ENCODE measurements around the gene ZBTB11. TPM values are rescaled to one million over a fixed set of nuclear protein-coding genes. Genes with fewer than 3 reads are reported as not detected.

Gene ZBTB11
- total and polyA plus RNA-seq, 2 of the 13 experiments (the other 11 are each of a cell fraction or from before 2014, with no cell fraction given): 5.9 to 18.1 TPM

DNA sequence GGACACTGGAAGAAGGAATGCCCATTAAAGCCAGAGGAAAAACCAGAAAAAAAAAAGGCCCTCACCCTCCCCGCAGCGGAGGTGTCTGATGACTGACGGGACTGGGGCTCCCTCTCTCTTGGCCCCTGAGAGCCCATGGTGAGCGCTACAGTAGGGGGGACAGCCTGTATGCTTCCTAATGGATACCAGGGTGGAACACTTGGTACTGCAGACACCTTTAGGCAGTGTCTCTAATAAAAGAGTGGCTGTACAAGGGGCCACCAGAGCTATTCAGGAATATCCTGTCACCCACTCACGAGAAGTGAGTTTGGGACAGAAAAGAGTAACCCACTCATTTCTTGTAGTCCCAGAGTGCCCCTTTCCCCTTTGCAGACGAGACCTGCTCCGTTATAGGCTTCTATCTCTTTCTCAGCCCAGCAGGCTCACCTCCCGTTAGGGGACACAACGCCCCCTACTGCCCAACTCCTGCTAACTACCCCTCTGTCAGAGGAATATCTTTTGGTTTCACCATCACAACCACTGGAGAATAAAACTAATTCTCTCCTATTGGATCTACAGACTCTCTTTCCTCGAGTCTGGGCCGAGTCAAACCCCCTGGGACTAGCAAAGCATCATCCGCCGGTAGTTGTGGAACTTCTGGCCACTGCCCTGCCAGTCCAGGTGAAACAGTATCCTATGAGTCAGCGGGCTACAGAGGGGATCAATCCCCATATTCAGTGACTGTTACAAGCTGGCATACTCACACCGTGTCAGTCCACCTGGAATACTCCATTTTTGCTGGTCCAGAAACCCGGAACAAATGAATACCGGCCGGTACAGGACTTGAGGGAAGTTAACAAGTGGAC lies 40.8 kb downstream of the ZBTB11 start (continued):
- TF ChIP-seq, protein P1, sequence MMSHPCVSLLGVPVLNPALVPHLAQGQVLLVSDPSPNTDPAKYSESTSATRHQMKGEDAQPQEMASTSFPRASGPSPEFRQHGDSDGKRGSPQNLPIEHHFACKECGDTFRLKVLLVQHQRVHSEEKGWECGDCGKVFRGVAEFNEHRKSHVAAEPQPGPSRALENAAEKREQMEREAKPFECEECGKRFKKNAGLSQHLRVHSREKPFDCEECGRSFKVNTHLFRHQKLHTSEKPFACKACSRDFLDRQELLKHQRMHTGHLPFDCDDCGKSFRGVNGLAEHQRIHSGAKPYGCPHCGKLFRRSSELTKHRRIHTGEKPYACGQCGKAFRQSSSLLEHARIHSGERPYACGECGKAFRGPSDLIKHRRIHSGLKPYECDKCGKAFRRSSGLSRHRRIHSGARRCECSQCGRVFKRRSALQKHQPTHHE (CRISPR knock-in tag; IDR thresholded peaks at IDR 0.05; ENCODE audit: borderline replicate concordance): no peak
- TF ChIP-seq HHEX (CRISPR knock-in tag; IDR thresholded peaks at IDR 0.05): no peak
- TF ChIP-seq RAD21 (CRISPR knock-in tag; IDR thresholded peaks at IDR 0.05): peak; percentile 73; the same call in 1 of the 2 replicates
- TF ChIP-seq ZNF616 (CRISPR knock-in tag; IDR thresholded peaks at IDR 0.05; ENCODE audit: low read depth): no peak
- no peak for TF ChIP-seq KLF15 (CRISPR knock-in tag; IDR thresholded peaks at IDR 0.05; ENCODE audit: borderline replicate concordance)
- no peak for TF ChIP-seq ZNF34 (CRISPR knock-in tag; IDR thresholded peaks at IDR 0.05; ENCODE audit: borderline replicate concordance)
- TF ChIP-seq ZNF317 (CRISPR knock-in tag; IDR thresholded peaks at IDR 0.05): no peak
- TF ChIP-seq TBL1XR1 (IDR thresholded peaks at IDR 0.05; ENCODE audit: borderline replicate concordance, low read length, partially characterized antibody): no peak
- TF ChIP-seq SAP130 (CRISPR knock-in tag; IDR thresholded peaks at IDR 0.05; ENCODE audit: low read depth): peak; percentile 31; the same call in 1 of the 2 replicates

DNA sequence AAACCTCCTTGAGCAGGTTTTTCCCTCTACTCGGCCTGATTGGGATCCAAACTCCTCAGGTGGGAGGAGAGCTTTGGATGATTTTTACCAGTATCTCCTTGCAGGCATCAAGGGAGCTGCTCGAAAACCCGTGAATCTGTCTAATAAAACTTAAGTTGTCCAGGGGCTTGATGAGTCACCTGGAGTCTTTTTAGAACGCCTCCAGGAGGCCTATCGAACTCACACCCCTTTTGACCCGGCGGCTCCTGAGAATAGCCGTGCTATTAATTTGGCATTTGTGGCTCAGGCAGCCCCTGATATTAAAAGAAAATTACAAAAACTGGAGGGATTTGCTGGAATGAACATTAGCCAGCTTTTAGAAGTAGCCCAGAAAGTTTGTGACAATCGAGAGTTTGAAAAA lies 41.6 kb downstream of the ZBTB11 start:
- Histone ChIP-seq H2AFZ (ENCODE audit: low read length) (no peak overlapping the region), H3K27ac (ENCODE audit: extremely low read length, insufficient read depth, low read length) (no peak overlapping the region), H3K4me1 (ENCODE audit: insufficient read depth, low read length) (peaks cover 37% of the 10 kb centered on the region), H3K27me3 (ENCODE audit: control insufficient read depth in 1 of 2, insufficient read depth in 2 of 2, low read length in 2 of 2) (peaks cover 0 to 27% of the 10 kb centered on the region in 2 experiments; a peak in 3 of 5 replicates), H3K4me3 (replicated peaks in 1 of 3; ENCODE audit: insufficient read depth in 1 of 3, low read depth in 2 of 3, low read length in 3 of 3) (0 out of 6 replicates have a peak overlapping the region, but pooled peaks of 1 of the 3 experiments have one; percentile 27), H3K79me2 (ENCODE audit: insufficient read depth, low read length) (no peaks in the 10 kb centered on the region), H3K36me3 (replicated peaks in 1 of 2; ENCODE audit: control insufficient read depth in 1 of 2, insufficient read depth in 2 of 2, low read length in 2 of 2) (no peaks in the 10 kb centered on the region), H3K9me3 (ENCODE audit: low read length) (no peaks in the 10 kb centered on the region), H4K20me1 (ENCODE audit: insufficient read depth, low read length) (no peaks in the 10 kb centered on the region), H3K9ac (ENCODE audit: insufficient read depth, low read depth, low read length) (no peak overlapping the region; the same call in 1 of the 2 replicates), H3K4me2 (ENCODE audit: low read depth, low read length) (peak overlapping the region; percentile 81)
- POLR2A ChIA-PET: interaction anchor here (1.4 kb wide), 1 partner anchor 62 kb away, joined by 3 read pairs; the partner anchor contains the start of gene PCNP
- FAIRE-seq (no peak), DNase-seq (ENCODE audit: low spot score) (no peak), ATAC-seq (no peak)
- CTCF ChIA-PET (ENCODE audit: low intra/inter-chr PET ratio, low total read pairs): no interaction called here
- BruUV-seq (replicated peaks): no TSS peak
- WGBS (ENCODE audit: low lambda C conversion rate): 58% methylated on average over 9 of the region's 9 CpGs
- in situ Hi-C loops (cut with HindIII; ENCODE audit: extremely low pct_ligation_motif_present, low pct_unique_long_range_greater_than_20kb): loop anchor here (5.0 to 25.0 kb wide), 3 partner anchors 63 to 573 kb away; partner anchors contain the start of gene PCNP
- intact Hi-C loops (cut with micrococcal nuclease; ENCODE audit: unreplicated experiment): loop anchor here (5.0 to 10.0 kb wide), 3 partner anchors 121 to 423 kb away; partner anchors contain the start of gene SENP7
- TF ChIP-seq ZNF30 (CRISPR knock-in tag; IDR thresholded peaks at IDR 0.05) (no peak), MTF2 (CRISPR knock-in tag; IDR thresholded peaks at IDR 0.05; ENCODE audit: borderline replicate concordance) (no peak), AHR (CRISPR knock-in tag; IDR thresholded peaks at IDR 0.05) (no peak), ATF1 (CRISPR knock-in tag; IDR thresholded peaks at IDR 0.05) (no peak), MATR3 (CRISPR knock-in tag; IDR thresholded peaks at IDR 0.05) (no peak), ZBTB38 (CRISPR knock-in tag; IDR thresholded peaks at IDR 0.05) (no peak), U2AF2 (IDR thresholded peaks at IDR 0.05; ENCODE audit: low read depth, low read length) (no peak), ZBTB20 (CRISPR knock-in tag; IDR thresholded peaks at IDR 0.05; ENCODE audit: borderline replicate concordance, low read depth) (no peak), SIX1 (CRISPR knock-in tag; IDR thresholded peaks at IDR 0.05; ENCODE audit: borderline replicate concordance) (no peak), ZNF343 (CRISPR knock-in tag; IDR thresholded peaks at IDR 0.05) (no peak), ZFP36 (IDR thresholded peaks at IDR 0.05; ENCODE audit: borderline replicate concordance, low read depth, low read length, partially characterized antibody) (no peak)
- TF ChIP-seq, protein P2, sequence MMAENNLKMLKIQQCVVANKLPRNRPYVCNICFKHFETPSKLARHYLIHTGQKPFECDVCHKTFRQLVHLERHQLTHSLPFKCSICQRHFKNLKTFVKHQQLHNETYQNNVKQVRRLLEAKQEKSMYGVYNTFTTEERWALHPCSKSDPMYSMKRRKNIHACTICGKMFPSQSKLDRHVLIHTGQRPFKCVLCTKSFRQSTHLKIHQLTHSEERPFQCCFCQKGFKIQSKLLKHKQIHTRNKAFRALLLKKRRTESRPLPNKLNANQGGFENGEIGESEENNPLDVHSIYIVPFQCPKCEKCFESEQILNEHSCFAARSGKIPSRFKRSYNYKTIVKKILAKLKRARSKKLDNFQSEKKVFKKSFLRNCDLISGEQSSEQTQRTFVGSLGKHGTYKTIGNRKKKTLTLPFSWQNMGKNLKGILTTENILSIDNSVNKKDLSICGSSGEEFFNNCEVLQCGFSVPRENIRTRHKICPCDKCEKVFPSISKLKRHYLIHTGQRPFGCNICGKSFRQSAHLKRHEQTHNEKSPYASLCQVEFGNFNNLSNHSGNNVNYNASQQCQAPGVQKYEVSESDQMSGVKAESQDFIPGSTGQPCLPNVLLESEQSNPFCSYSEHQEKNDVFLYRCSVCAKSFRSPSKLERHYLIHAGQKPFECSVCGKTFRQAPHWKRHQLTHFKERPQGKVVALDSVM (CRISPR knock-in tag; IDR thresholded peaks at IDR 0.05): no peak

All from HepG2 (cell line).